WTC11 (cell line): Measurements from ENCODE around the gene TRIM46. TPM values are rescaled to one million over a fixed set of nuclear protein-coding genes. Genes with fewer than 3 reads are reported as not detected.

ENCODE experiments used
- AR ChIP-seq: fragments of 250-450 bp; sonication (Bioruptor Pico); IDR thresholded peaks from 2 replicates; pipeline ENCODE4 v1.9.0; 2021; ENCODE audit warnings: mild to moderate bottlenecking
- CREM ChIP-seq: sonication (generic); formaldehyde crosslinking; IDR thresholded peaks from 2 replicates; pipeline ENCODE4 v1.8.1; 2022; ENCODE audit warnings: mild to moderate bottlenecking, missing genetic modification reagents, moderate library complexity
- ELF4 ChIP-seq: sonication (generic); formaldehyde crosslinking; IDR thresholded peaks from 2 replicates; pipeline ENCODE4 v1.8.1; 2022; ENCODE audit warnings: low read depth, mild to moderate bottlenecking, moderate library complexity, missing genetic modification reagents
- KAT7 ChIP-seq: sonication (generic); formaldehyde crosslinking; IDR thresholded peaks from 2 replicates; pipeline ENCODE4 v1.8.1; 2023; ENCODE audit warnings: missing genetic modification reagents, mild to moderate bottlenecking, borderline replicate concordance
- MXD4 ChIP-seq: fragments of 250-450 bp; sonication (Bioruptor Pico); IDR thresholded peaks from 2 replicates; pipeline ENCODE4 v1.8.0; 2021; ENCODE audit warnings: mild to moderate bottlenecking, moderate library complexity, borderline replicate concordance
- MYBL2 ChIP-seq: sonication (generic); formaldehyde crosslinking; IDR thresholded peaks from 2 replicates; pipeline ENCODE4 v1.8.1; 2023; ENCODE audit warnings: mild to moderate bottlenecking, moderate library complexity, missing genetic modification reagents
- NFATC4 ChIP-seq: fragments of 250-450 bp; sonication (Bioruptor Pico); IDR thresholded peaks from 2 replicates; pipeline ENCODE4 v1.9.0; 2021; ENCODE audit warnings: mild to moderate bottlenecking
- NFE2L1 ChIP-seq: sonication (generic); formaldehyde crosslinking; IDR thresholded peaks from 2 replicates; pipeline ENCODE4 v1.8.1; 2023; ENCODE audit warnings: missing genetic modification reagents
- NR1H2 ChIP-seq: sonication (generic); formaldehyde crosslinking; IDR thresholded peaks from 2 replicates; pipeline ENCODE4 v1.9.0; 2021; ENCODE audit warnings: mild to moderate bottlenecking, moderate library complexity, missing genetic modification reagents
- NR2C2 ChIP-seq: sonication (generic); formaldehyde crosslinking; IDR thresholded peaks from 2 replicates; pipeline ENCODE4 v1.8.0; 2022; ENCODE audit warnings: mild to moderate bottlenecking, missing genetic modification reagents
- NR3C1 ChIP-seq: sonication (generic); formaldehyde crosslinking; conservative IDR thresholded peaks from 2 replicates; pipeline ENCODE4 v1.8.1; 2023; ENCODE audit warnings: low read depth, mild to moderate bottlenecking, missing genetic modification reagents
- PRRX2 ChIP-seq: fragments of 250-450 bp; sonication (Bioruptor Pico); IDR thresholded peaks from 2 replicates; pipeline ENCODE4 v1.8.0; 2021; ENCODE audit warnings: mild to moderate bottlenecking
- RELA ChIP-seq: sonication (generic); formaldehyde crosslinking; IDR thresholded peaks from 2 replicates; pipeline ENCODE4 v1.8.1; 2022; ENCODE audit warnings: missing genetic modification reagents, mild to moderate bottlenecking, borderline replicate concordance
- RORB ChIP-seq: fragments of 250-450 bp; sonication (Bioruptor Pico); IDR thresholded peaks from 2 replicates; pipeline ENCODE4 v1.9.0; 2021; ENCODE audit warnings: mild to moderate bottlenecking
- SMAD4 ChIP-seq: sonication (generic); formaldehyde crosslinking; IDR thresholded peaks from 2 replicates; pipeline ENCODE4 v1.8.0; 2022; ENCODE audit warnings: mild to moderate bottlenecking, missing genetic modification reagents
- TCF7 ChIP-seq: sonication (generic); formaldehyde crosslinking; IDR thresholded peaks from 2 replicates; pipeline ENCODE4 v1.8.0; 2022; ENCODE audit warnings: mild to moderate bottlenecking, low read depth, missing genetic modification reagents, moderate library complexity
- TEAD4 ChIP-seq: sonication (generic); formaldehyde crosslinking; IDR thresholded peaks from 2 replicates; pipeline ENCODE4 v1.8.0; 2022; ENCODE audit warnings: mild to moderate bottlenecking, missing genetic modification reagents
- USF1 ChIP-seq: sonication (generic); formaldehyde crosslinking; IDR thresholded peaks from 2 replicates; pipeline ENCODE4 v1.8.0; 2022; ENCODE audit warnings: mild to moderate bottlenecking, missing genetic modification reagents
- ZNF138 ChIP-seq: sonication (generic); formaldehyde crosslinking; conservative IDR thresholded peaks from 2 replicates; pipeline ENCODE4 v1.8.1; 2022; ENCODE audit warnings: mild to moderate bottlenecking, moderate library complexity, missing genetic modification reagents
- ZNF263 ChIP-seq: sonication (generic); formaldehyde crosslinking; IDR thresholded peaks from 2 replicates; pipeline ENCODE4 v1.8.1; 2022; ENCODE audit warnings: low read depth, mild to moderate bottlenecking, moderate library complexity, missing genetic modification reagents
- ZNF396 ChIP-seq: fragments of 250-450 bp; sonication (Bioruptor Pico); IDR thresholded peaks from 2 replicates; pipeline ENCODE4 v1.8.0; 2021; ENCODE audit warnings: mild to moderate bottlenecking, moderate library complexity, borderline replicate concordance
- ZNF671 ChIP-seq: fragments of 250-450 bp; sonication (Bioruptor Pico); IDR thresholded peaks from 2 replicates; pipeline ENCODE4 v1.8.0; 2021; ENCODE audit warnings: mild to moderate bottlenecking
- total RNA-seq: library from RNA; stranded (reverse); gene quantifications from 3 replicates; pipeline ENCODE4 v1.2.3, GENCODE V29; 2021
- TF ChIP-seq, protein P1 (sequence below): sonication (generic); formaldehyde crosslinking; IDR thresholded peaks from 2 replicates; pipeline ENCODE4 v1.8.0; 2023; ENCODE audit warnings: mild to moderate bottlenecking, missing genetic modification reagents
- TF ChIP-seq, protein P2 (sequence below): fragments of 250-450 bp; sonication (Bioruptor Pico); IDR thresholded peaks from 2 replicates; pipeline ENCODE4 v2.1.2; 2022; ENCODE audit warnings: mild to moderate bottlenecking, moderate library complexity
- TF ChIP-seq, protein P3 (sequence below): sonication (generic); formaldehyde crosslinking; IDR thresholded peaks from 2 replicates; pipeline ENCODE4 v1.8.1; 2022; ENCODE audit warnings: missing genetic modification reagents, borderline replicate concordance
- TF ChIP-seq, protein P4 (sequence below): fragments of 200-600 bp; IDR thresholded peaks from 2 replicates; pipeline ENCODE4 v1.8.0; 2022; ENCODE audit warnings: antibody characterized with exemption

Gene TRIM46
- total RNA-seq, 1 experiment from 2014 or later, result 22.1 TPM

DNA sequence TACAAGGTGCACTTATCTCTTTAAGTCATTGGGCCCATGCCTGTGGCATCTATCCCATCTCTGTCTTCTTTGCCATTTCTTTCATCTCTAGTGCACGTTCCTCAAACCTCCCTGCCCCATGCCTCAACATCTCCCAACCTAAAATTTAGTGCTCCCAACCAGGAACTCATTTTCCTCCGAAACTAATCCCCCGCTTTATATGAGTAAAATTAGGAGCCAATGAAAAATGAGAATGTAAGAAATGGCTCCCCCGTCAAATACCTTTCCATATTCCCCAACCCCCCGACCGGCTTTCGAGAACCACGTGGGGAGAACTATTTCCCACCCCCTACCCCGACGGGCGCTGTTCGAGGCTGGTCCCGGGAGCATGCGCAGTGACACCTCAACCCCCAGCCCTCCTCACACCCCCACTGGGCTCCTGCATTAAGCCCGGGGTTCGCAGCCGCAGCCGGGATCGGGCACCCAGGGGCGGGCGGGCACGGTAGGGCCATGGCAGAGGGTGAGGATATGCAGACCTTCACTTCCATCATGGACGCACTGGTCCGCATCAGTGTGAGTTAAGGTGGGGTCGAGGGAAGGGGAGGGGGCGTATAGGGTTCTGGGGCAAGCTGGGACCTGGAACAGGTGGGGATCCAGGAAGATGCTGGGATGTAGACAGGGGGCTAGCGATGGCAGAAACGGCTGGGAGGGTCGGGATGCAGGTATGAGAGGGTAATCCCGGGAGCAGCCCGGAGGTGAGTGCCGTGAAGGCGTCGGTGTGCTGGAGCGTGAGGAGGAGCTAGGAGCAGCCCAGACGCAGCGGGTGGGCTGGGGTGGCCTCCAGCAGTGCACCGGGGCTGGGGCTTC lies at the start of gene TRIM46 (continued):
- TF ChIP-seq NR1H2 (CRISPR knock-in tag) (no peak), ZNF671 (CRISPR knock-in tag) (no peak), ZNF138 (CRISPR knock-in tag) (no peak), TEAD4 (CRISPR knock-in tag) (no peak), CREM (CRISPR knock-in tag) (no peak), MYBL2 (CRISPR knock-in tag) (no peak; the same call in 1 of the 2 replicates), USF1 (peak; percentile 61; the same call in 1 of the 2 replicates), PRRX2 (CRISPR knock-in tag) (no peak), MXD4 (CRISPR knock-in tag) (no peak), KAT7 (CRISPR knock-in tag) (no peak), AR (CRISPR knock-in tag) (no peak), NFATC4 (CRISPR knock-in tag) (no peak), NR3C1 (no peak), ZNF263 (CRISPR knock-in tag) (no peak), RORB (CRISPR knock-in tag) (no peak), SMAD4 (no peak), ELF4 (CRISPR knock-in tag) (no peak), NFE2L1 (CRISPR knock-in tag) (no peak; the same call in 1 of the 2 replicates), ZNF396 (CRISPR knock-in tag) (no peak), NR2C2 (no peak), RELA (CRISPR knock-in tag) (no peak), TCF7 (CRISPR knock-in tag) (no peak)
- TF ChIP-seq, protein P1, sequence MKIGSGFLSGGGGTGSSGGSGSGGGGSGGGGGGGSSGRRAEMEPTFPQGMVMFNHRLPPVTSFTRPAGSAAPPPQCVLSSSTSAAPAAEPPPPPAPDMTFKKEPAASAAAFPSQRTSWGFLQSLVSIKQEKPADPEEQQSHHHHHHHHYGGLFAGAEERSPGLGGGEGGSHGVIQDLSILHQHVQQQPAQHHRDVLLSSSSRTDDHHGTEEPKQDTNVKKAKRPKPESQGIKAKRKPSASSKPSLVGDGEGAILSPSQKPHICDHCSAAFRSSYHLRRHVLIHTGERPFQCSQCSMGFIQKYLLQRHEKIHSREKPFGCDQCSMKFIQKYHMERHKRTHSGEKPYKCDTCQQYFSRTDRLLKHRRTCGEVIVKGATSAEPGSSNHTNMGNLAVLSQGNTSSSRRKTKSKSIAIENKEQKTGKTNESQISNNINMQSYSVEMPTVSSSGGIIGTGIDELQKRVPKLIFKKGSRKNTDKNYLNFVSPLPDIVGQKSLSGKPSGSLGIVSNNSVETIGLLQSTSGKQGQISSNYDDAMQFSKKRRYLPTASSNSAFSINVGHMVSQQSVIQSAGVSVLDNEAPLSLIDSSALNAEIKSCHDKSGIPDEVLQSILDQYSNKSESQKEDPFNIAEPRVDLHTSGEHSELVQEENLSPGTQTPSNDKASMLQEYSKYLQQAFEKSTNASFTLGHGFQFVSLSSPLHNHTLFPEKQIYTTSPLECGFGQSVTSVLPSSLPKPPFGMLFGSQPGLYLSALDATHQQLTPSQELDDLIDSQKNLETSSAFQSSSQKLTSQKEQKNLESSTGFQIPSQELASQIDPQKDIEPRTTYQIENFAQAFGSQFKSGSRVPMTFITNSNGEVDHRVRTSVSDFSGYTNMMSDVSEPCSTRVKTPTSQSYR (CRISPR knock-in tag), result no peak
- TF ChIP-seq, protein P2, sequence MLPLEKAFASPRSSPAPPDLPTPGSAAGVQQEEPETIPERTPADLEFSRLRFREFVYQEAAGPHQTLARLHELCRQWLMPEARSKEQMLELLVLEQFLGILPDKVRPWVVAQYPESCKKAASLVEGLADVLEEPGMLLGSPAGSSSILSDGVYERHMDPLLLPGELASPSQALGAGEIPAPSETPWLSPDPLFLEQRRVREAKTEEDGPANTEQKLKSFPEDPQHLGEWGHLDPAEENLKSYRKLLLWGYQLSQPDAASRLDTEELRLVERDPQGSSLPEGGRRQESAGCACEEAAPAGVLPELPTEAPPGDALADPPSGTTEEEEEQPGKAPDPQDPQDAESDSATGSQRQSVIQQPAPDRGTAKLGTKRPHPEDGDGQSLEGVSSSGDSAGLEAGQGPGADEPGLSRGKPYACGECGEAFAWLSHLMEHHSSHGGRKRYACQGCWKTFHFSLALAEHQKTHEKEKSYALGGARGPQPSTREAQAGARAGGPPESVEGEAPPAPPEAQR, result no peak
- TF ChIP-seq, protein P3, sequence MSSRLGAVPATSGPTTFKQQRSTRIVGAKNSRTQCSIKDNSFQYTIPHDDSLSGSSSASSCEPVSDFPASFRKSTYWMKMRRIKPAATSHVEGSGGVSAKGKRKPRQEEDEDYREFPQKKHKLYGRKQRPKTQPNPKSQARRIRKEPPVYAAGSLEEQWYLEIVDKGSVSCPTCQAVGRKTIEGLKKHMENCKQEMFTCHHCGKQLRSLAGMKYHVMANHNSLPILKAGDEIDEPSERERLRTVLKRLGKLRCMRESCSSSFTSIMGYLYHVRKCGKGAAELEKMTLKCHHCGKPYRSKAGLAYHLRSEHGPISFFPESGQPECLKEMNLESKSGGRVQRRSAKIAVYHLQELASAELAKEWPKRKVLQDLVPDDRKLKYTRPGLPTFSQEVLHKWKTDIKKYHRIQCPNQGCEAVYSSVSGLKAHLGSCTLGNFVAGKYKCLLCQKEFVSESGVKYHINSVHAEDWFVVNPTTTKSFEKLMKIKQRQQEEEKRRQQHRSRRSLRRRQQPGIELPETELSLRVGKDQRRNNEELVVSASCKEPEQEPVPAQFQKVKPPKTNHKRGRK (CRISPR knock-in tag), result no peak
- TF ChIP-seq, protein P4, sequence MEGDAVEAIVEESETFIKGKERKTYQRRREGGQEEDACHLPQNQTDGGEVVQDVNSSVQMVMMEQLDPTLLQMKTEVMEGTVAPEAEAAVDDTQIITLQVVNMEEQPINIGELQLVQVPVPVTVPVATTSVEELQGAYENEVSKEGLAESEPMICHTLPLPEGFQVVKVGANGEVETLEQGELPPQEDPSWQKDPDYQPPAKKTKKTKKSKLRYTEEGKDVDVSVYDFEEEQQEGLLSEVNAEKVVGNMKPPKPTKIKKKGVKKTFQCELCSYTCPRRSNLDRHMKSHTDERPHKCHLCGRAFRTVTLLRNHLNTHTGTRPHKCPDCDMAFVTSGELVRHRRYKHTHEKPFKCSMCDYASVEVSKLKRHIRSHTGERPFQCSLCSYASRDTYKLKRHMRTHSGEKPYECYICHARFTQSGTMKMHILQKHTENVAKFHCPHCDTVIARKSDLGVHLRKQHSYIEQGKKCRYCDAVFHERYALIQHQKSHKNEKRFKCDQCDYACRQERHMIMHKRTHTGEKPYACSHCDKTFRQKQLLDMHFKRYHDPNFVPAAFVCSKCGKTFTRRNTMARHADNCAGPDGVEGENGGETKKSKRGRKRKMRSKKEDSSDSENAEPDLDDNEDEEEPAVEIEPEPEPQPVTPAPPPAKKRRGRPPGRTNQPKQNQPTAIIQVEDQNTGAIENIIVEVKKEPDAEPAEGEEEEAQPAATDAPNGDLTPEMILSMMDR, result no peak
